ENCODE data around the gene DHRS12.
"Not testable (repeated sequence)": the region's sequence is repeated elsewhere in the genome, so short reads cannot be mapped to it uniquely, and the experiment has no call there.

Gene DHRS12

DNA sequence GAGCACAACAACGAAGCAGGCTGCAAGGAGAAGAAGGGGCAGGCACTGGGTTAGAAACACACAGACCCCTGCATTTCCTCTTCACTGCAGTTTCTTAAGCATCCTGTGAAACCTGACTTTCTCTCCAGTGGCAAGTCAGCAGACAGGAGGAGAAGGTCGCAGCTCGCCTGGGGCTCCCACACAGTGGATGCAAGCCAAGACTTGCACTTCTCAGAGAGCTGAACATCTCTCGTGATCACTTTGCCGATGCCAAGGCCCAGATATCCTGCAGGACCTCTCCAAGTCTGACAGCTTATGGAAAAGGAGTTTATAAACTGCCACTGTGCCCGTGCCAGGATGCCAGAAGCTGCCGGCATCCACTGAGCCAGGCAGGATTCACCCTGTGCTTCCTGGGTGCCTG is 22.6 kb upstream of the DHRS12 start:
- Histone ChIP-seq H3K18ac (ENCODE audit: low read length) (no peak overlapping the region), H3K14ac (ENCODE audit: low read length) (no peak overlapping the region), H2BK12ac (ENCODE audit: low read length) (no peak overlapping the region), H4K8ac (ENCODE audit: low read depth, low read length) (no peak overlapping the region), H3K27me3 (ENCODE audit: control insufficient read depth in 3 of 3, insufficient read depth in 3 of 3, low read depth in 1 of 3, low read length in 3 of 3) (peaks cover 0 to 33% (median 0%) of the 10 kb centered on the region in 3 experiments), H3K23ac (ENCODE audit: low read depth, low read length, poor library complexity) (no peak overlapping the region), H2BK120ac (ENCODE audit: low read depth, low read length) (no peak overlapping the region), H3K27ac (replicated peaks; ENCODE audit: low read length) (no peak overlapping the region), H3K9me3 (replicated peaks in 1 of 2; ENCODE audit: control insufficient read depth in 2 of 2, insufficient read depth in 1 of 2, low read depth in 1 of 2, low read length in 2 of 2) (no peaks in the 10 kb centered on the region), H3K4ac (ENCODE audit: low read length) (no peak overlapping the region), H3K4me3 (ENCODE audit: low read length in 2 of 2) (no peak overlapping the region), H3K4me1 (ENCODE audit: control insufficient read depth in 2 of 2, insufficient read depth in 1 of 2, low read depth in 1 of 2, low read length in 2 of 2) (no peaks in the 10 kb centered on the region), H2BK15ac (ENCODE audit: low read length) (no peak overlapping the region), H2AFZ (ENCODE audit: low read length) (no peak overlapping the region), H3K9ac (ENCODE audit: low read depth, low read length, poor library complexity) (no peak overlapping the region), H4K91ac (ENCODE audit: low read depth, low read length, poor library complexity) (no peak overlapping the region), H3K4me2 (ENCODE audit: insufficient read depth, low read length, poor library complexity, severe bottlenecking) (no peak overlapping the region), H2BK5ac (ENCODE audit: low read length) (no peak overlapping the region), H2AK5ac (ENCODE audit: low read depth, low read length) (no peak overlapping the region), H3K79me1 (ENCODE audit: low read depth, low read length) (no peaks in the 10 kb centered on the region), H3K36me3 (replicated peaks in 1 of 2; ENCODE audit: control insufficient read depth in 2 of 2, insufficient read depth in 2 of 2, low read length in 2 of 2) (no peaks in the 10 kb centered on the region)
- WGBS, 2 donors (ENCODE audit: extremely low coverage in 2 of 2, insufficient read length in 2 of 2, insufficient replicate concordance in 1 of 2) = no CpG with 5 or more reads among the region's 7 CpGs
- DNase-seq (ENCODE audit: low spot score) = no peak

DNA sequence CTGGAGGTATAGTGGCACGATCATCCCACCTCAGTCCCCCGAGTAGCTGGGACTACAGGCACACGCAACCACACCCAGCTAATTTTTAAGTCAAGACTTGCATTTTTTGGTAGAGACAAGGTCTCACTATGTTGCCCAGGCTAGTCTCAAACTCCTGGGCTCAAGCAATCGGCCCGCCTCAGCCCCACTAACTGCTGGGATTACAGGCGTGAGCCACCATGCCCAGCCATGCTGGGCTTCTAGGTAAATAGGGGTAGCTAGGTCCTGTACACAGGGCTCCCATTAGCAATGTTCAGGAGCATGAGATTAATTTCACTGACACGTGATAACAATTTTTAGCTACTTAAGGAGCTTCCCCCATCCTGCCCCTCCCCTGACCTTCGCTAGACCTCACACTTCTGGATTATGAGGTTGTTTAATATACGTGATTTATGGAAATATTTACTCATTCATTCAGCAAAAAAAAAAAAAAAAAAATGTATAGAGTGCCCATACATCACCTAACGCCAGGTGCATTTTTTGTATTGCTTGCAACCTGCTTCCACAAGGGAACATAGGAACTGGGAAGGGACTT is 21.8 kb upstream of the DHRS12 start:
- no peak overlapping the region for H3K4ac ChIP-seq (ENCODE audit: low read length)
- H2BK15ac ChIP-seq (ENCODE audit: low read length) = no peak overlapping the region
- no peak overlapping the region for H2BK5ac ChIP-seq (ENCODE audit: low read length)
- H3K18ac ChIP-seq (ENCODE audit: low read length) = no peak overlapping the region
- no peak overlapping the region for H2BK12ac ChIP-seq (ENCODE audit: low read length)
- H3K9me3 ChIP-seq (replicated peaks in 1 of 2; ENCODE audit: control insufficient read depth in 2 of 2, insufficient read depth in 1 of 2, low read depth in 1 of 2, low read length in 2 of 2) = no peaks in the 10 kb centered on the region
- H2AFZ ChIP-seq (ENCODE audit: low read length) = no peak overlapping the region
- no peak overlapping the region for H3K4me3 ChIP-seq (ENCODE audit: low read length in 2 of 2)
- H4K91ac ChIP-seq (ENCODE audit: low read depth, low read length, poor library complexity) = no peak overlapping the region
- no CpG with 5 or more reads among the region's 10 CpGs for whole genome bisulfite sequencing, 2 donors (ENCODE audit: extremely low coverage in 2 of 2, insufficient read length in 2 of 2, insufficient replicate concordance in 1 of 2)
- H3K4me1 ChIP-seq (ENCODE audit: control insufficient read depth in 2 of 2, insufficient read depth in 1 of 2, low read depth in 1 of 2, low read length in 2 of 2) = no peaks in the 10 kb centered on the region
- no peaks in the 10 kb centered on the region for H3K36me3 ChIP-seq (replicated peaks in 1 of 2; ENCODE audit: control insufficient read depth in 2 of 2, insufficient read depth in 2 of 2, low read length in 2 of 2)
- no peak overlapping the region for H3K9ac ChIP-seq (ENCODE audit: low read depth, low read length, poor library complexity)
- no peak overlapping the region for H2AK5ac ChIP-seq (ENCODE audit: low read depth, low read length)
- H3K4me2 ChIP-seq (ENCODE audit: insufficient read depth, low read length, poor library complexity, severe bottlenecking) = no peak overlapping the region
- no peak overlapping the region for H2BK120ac ChIP-seq (ENCODE audit: low read depth, low read length)
- no peak overlapping the region for H3K14ac ChIP-seq (ENCODE audit: low read length)
- no peak overlapping the region for H4K8ac ChIP-seq (ENCODE audit: low read depth, low read length)
- DNase-seq (ENCODE audit: low spot score) = no peak
- H3K27me3 ChIP-seq (ENCODE audit: control insufficient read depth in 3 of 3, insufficient read depth in 3 of 3, low read depth in 1 of 3, low read length in 3 of 3) = peaks cover 0 to 39% (median 0%) of the 10 kb centered on the region in 3 experiments
- no peak overlapping the region for H3K23ac ChIP-seq (ENCODE audit: low read depth, low read length, poor library complexity)
- H3K27ac ChIP-seq (replicated peaks; ENCODE audit: low read length) = no peak overlapping the region
- H3K79me1 ChIP-seq (ENCODE audit: low read depth, low read length) = no peaks in the 10 kb centered on the region

DNA sequence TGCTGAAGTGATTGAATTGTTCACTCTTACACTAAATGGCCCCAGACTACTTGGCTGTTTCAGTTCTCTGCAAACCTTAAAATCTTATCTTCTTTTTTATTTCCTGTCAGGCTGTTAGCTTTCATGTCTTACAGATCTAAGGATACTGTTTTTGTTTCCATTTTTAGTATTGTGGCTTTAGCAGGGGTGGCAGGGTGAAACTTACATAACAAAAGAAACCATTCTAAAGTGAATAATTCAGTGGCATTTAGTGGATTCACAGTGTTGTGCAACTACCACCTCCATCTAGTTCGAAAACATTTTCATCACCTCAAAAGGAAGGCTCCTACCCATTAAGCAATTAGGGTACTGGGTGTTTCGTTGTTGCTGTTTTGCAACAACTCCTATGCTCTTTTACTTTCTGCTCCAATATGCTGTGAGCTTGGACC is 21.2 kb upstream of the DHRS12 start:
- no CpG with 5 or more reads among the region's 2 CpGs for WGBS, 2 donors (ENCODE audit: extremely low coverage in 2 of 2, insufficient read length in 2 of 2, insufficient replicate concordance in 1 of 2)
- no peaks in the 10 kb centered on the region for H3K36me3 ChIP-seq (replicated peaks in 1 of 2; ENCODE audit: control insufficient read depth in 2 of 2, insufficient read depth in 2 of 2, low read length in 2 of 2)
- no peak overlapping the region for H3K14ac ChIP-seq (ENCODE audit: low read length)
- no peak overlapping the region for H2BK12ac ChIP-seq (ENCODE audit: low read length)
- no peak overlapping the region for H3K4me3 ChIP-seq (ENCODE audit: low read length in 2 of 2)
- no peak overlapping the region for H3K23ac ChIP-seq (ENCODE audit: low read depth, low read length, poor library complexity)
- H4K8ac ChIP-seq (ENCODE audit: low read depth, low read length) = no peak overlapping the region
- no peak overlapping the region for H3K4me2 ChIP-seq (ENCODE audit: insufficient read depth, low read length, poor library complexity, severe bottlenecking)
- no peak overlapping the region for H2BK120ac ChIP-seq (ENCODE audit: low read depth, low read length)
- no peak overlapping the region for H3K4ac ChIP-seq (ENCODE audit: low read length)
- H2AFZ ChIP-seq (ENCODE audit: low read length) = no peak overlapping the region
- H3K9me3 ChIP-seq (replicated peaks in 1 of 2; ENCODE audit: control insufficient read depth in 2 of 2, insufficient read depth in 1 of 2, low read depth in 1 of 2, low read length in 2 of 2) = no peaks in the 10 kb centered on the region
- no peak overlapping the region for H2BK5ac ChIP-seq (ENCODE audit: low read length)
- no peak overlapping the region for H4K91ac ChIP-seq (ENCODE audit: low read depth, low read length, poor library complexity)
- H2AK5ac ChIP-seq (ENCODE audit: low read depth, low read length) = no peak overlapping the region
- no peak for DNase-seq (ENCODE audit: low spot score)
- H3K4me1 ChIP-seq (ENCODE audit: control insufficient read depth in 2 of 2, insufficient read depth in 1 of 2, low read depth in 1 of 2, low read length in 2 of 2) = no peaks in the 10 kb centered on the region
- no peak overlapping the region for H2BK15ac ChIP-seq (ENCODE audit: low read length)
- no peaks in the 10 kb centered on the region for H3K79me1 ChIP-seq (ENCODE audit: low read depth, low read length)
- no peak overlapping the region for H3K27ac ChIP-seq (replicated peaks; ENCODE audit: low read length)
- H3K18ac ChIP-seq (ENCODE audit: low read length) = no peak overlapping the region
- no peak overlapping the region for H3K9ac ChIP-seq (ENCODE audit: low read depth, low read length, poor library complexity)
- peaks cover 0 to 42% (median 0%) of the 10 kb centered on the region in 3 experiments for H3K27me3 ChIP-seq (ENCODE audit: control insufficient read depth in 3 of 3, insufficient read depth in 3 of 3, low read depth in 1 of 3, low read length in 3 of 3)

DNA sequence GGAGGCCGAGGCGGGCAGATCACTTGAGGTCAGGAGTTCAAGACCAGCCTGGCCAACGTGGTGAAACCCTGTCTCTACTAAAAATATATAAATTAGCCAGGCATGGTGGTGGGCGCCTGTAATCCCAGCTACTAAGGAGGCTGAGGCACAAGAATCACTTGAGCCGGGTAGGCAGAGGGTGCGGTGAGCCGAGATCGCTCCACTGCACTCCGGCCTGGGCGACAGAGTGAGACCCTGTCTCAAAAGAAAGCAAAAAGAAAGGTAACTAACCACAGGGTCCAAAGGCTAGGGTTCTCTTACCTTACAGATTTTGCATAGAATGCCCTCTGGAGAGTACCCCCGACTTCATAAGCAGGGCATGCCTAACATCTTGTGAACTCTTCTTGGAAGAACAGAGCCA is 20.7 kb upstream of the DHRS12 start:
- not testable (repeated sequence) for H3K18ac ChIP-seq (ENCODE audit: low read length); DNase-seq (ENCODE audit: low spot score); H2BK12ac ChIP-seq (ENCODE audit: low read length); H3K79me1 ChIP-seq (ENCODE audit: low read depth, low read length); H2BK15ac ChIP-seq (ENCODE audit: low read length); H3K27ac ChIP-seq (replicated peaks; ENCODE audit: low read length); H3K4me2 ChIP-seq (ENCODE audit: insufficient read depth, low read length, poor library complexity, severe bottlenecking); H4K8ac ChIP-seq (ENCODE audit: low read depth, low read length); H3K36me3 ChIP-seq (replicated peaks in 1 of 2; ENCODE audit: control insufficient read depth in 2 of 2, insufficient read depth in 2 of 2, low read length in 2 of 2); H2BK5ac ChIP-seq (ENCODE audit: low read length); H3K4ac ChIP-seq (ENCODE audit: low read length); H3K9me3 ChIP-seq (replicated peaks in 1 of 2; ENCODE audit: control insufficient read depth in 2 of 2, insufficient read depth in 1 of 2, low read depth in 1 of 2, low read length in 2 of 2); H4K91ac ChIP-seq (ENCODE audit: low read depth, low read length, poor library complexity); H3K23ac ChIP-seq (ENCODE audit: low read depth, low read length, poor library complexity); H3K9ac ChIP-seq (ENCODE audit: low read depth, low read length, poor library complexity); H2AK5ac ChIP-seq (ENCODE audit: low read depth, low read length); H3K4me1 ChIP-seq (ENCODE audit: control insufficient read depth in 2 of 2, insufficient read depth in 1 of 2, low read depth in 1 of 2, low read length in 2 of 2); H2AFZ ChIP-seq (ENCODE audit: low read length); H2BK120ac ChIP-seq (ENCODE audit: low read depth, low read length); H3K14ac ChIP-seq (ENCODE audit: low read length); H3K4me3 ChIP-seq (ENCODE audit: low read length in 2 of 2)
- WGBS, 2 donors (ENCODE audit: extremely low coverage in 2 of 2, insufficient read length in 2 of 2, insufficient replicate concordance in 1 of 2) = no CpG with 5 or more reads among the region's 11 CpGs
- peaks cover 0 to 42% (median 0%) of the 10 kb centered on the region in 3 experiments for H3K27me3 ChIP-seq (ENCODE audit: control insufficient read depth in 3 of 3, insufficient read depth in 3 of 3, low read depth in 1 of 3, low read length in 3 of 3)

Measured in neuronal stem cell (in vitro differentiated cells).